GM12891 (cell line): Measurements from ENCODE around the gene CRYGD.
"Not testable (repeated sequence)": the region's sequence is repeated elsewhere in the genome, so short reads cannot be mapped to it uniquely, and the experiment has no call there.

Source experiments
- POLR2A ChIP-seq: IDR thresholded peaks from 2 replicates; pipeline ENCODE4 v1.6.1; 2011; ENCODE audit warnings: low read depth, low read length, control low read depth
- POLR2AphosphoS5 ChIP-seq: IDR thresholded peaks from 2 replicates; pipeline ENCODE4 v1.6.1; 2011; ENCODE audit warnings: low read depth, low read length, control low read depth

- TF ChIP-seq POLR2A, POLR2AphosphoS5: not testable (repeated sequence)
These were observed 12.0 kb downstream of the CRYGD start for GRCh38 chr2:208112273-208112745.
